Neural cell (in vitro differentiated cells): Measurements from ENCODE around the gene BRAF. TPM values are rescaled to one million over a fixed set of nuclear protein-coding genes. Genes with fewer than 3 reads are reported as not detected.

Experiments
- H2AFZ ChIP-seq: fragments of 200-600, 300-800 bp; sonication (generic), shearing (Covaris generic); 2 replicates; pipeline ENCODE4 v1.6.0; 2014; ENCODE audit warnings: low read depth, mild to moderate bottlenecking, antibody characterized with exemption, low read length, moderate library complexity
- H3F3A ChIP-seq: fragments of 200-600 bp; shearing (Covaris generic); 2 replicates; pipeline ENCODE4 v1.6.1; 2016; ENCODE audit warnings: mild to moderate bottlenecking, moderate library complexity, mixed read lengths, antibody characterized with exemption, low read length; ENCODE audit not compliant: insufficient read depth, poor library complexity, severe bottlenecking
- H3K27ac ChIP-seq: fragments of 200-600, 300-800 bp; sonication (generic), shearing (Covaris generic); 2 replicates; pipeline ENCODE4 v1.5.1; 2014; ENCODE audit warnings: mild to moderate bottlenecking, low read length, moderate library complexity
- H3K27me3 ChIP-seq: fragments of 300-800, 200-600 bp; sonication (generic), shearing (Covaris generic); 2 replicates; pipeline ENCODE4 v1.6.0; 2014; ENCODE audit warnings: mild to moderate bottlenecking, low read depth, low read length, moderate library complexity; ENCODE audit not compliant: insufficient read depth
- H3K36me3 ChIP-seq: fragments of 300-800, 200-600 bp; sonication (generic), shearing (Covaris generic); 2 replicates; pipeline ENCODE4 v1.5.1; 2014; ENCODE audit warnings: mild to moderate bottlenecking, antibody characterized with exemption, low read length, moderate library complexity; ENCODE audit not compliant: insufficient read depth
- H3K4me2 ChIP-seq: fragments of 300-800, 200-600 bp; sonication (generic), shearing (Covaris generic); 2 replicates; pipeline ENCODE4 v1.6.0; 2014; ENCODE audit warnings: mild to moderate bottlenecking, low read length
- H3K4me3 ChIP-seq: fragments of 300-800, 200-600 bp; sonication (generic), shearing (Covaris generic); 2 replicates; pipeline ENCODE4 v1.5.1; 2014; ENCODE audit warnings: mild to moderate bottlenecking, low read length, moderate library complexity
- H3K79me2 ChIP-seq: fragments of 200-600 bp; shearing (Covaris generic); replicated peaks from 2 replicates; pipeline ENCODE4 v1.6.0; 2014; ENCODE audit warnings: mild to moderate bottlenecking, low read length, moderate library complexity; ENCODE audit not compliant: insufficient read depth
- H3K9ac ChIP-seq: fragments of 300-800, 200-600 bp; sonication (generic), shearing (Covaris generic); 2 replicates; pipeline ENCODE4 v1.6.1; 2016; ENCODE audit warnings: mild to moderate bottlenecking, low read length, mixed read lengths
- H3K9me2 ChIP-seq: fragments of 200-600 bp; shearing (Covaris generic); 2 replicates; pipeline ENCODE4 v1.6.1; 2016; ENCODE audit warnings: mild to moderate bottlenecking, low read length, mixed read lengths; ENCODE audit not compliant: insufficient read depth
- H3K9me3 ChIP-seq: fragments of 200-600, 300-800 bp; sonication (generic), shearing (Covaris generic); 2 replicates; pipeline ENCODE4 v1.6.1; 2016; ENCODE audit warnings: mild to moderate bottlenecking, mixed run types, low read length, moderate library complexity, mixed read lengths
- H4K20me1 ChIP-seq: fragments of 200-600 bp; shearing (Covaris generic); 2 replicates; pipeline ENCODE4 v1.6.1; 2016; ENCODE audit warnings: mild to moderate bottlenecking, mixed run types; ENCODE audit not compliant: insufficient read depth
- CTCF ChIP-seq: fragments of 450-650 bp; IDR thresholded peaks from 2 replicates; pipeline ENCODE4 v1.5.1; 2014; ENCODE audit warnings: antibody characterized with exemption, mild to moderate bottlenecking, moderate library complexity; ENCODE audit not compliant: poor library complexity, severe bottlenecking
- EP300 ChIP-seq: fragments of 450-650 bp; conservative IDR thresholded peaks from 2 replicates; pipeline ENCODE4 v1.6.1; 2014; ENCODE audit warnings: antibody characterized with exemption, mild to moderate bottlenecking, moderate library complexity; ENCODE audit not compliant: poor library complexity, severe bottlenecking
- EZH2 ChIP-seq: fragments of 200-600, 300-800 bp; shearing (Covaris generic), sonication (generic); IDR thresholded peaks from 2 replicates; pipeline ENCODE4 v1.6.1; 2014; ENCODE audit warnings: antibody characterized with exemption, low read length, borderline replicate concordance, mild to moderate bottlenecking; ENCODE audit not compliant: insufficient read depth, poor library complexity, severe bottlenecking
- MXI1 ChIP-seq: fragments of 450-650 bp; conservative IDR thresholded peaks from 2 replicates; pipeline ENCODE4 v1.6.1; 2014; ENCODE audit warnings: antibody characterized with exemption, mild to moderate bottlenecking; ENCODE audit not compliant: poor library complexity, severe bottlenecking
- POLR2AphosphoS5 ChIP-seq: IDR thresholded peaks from 2 replicates; pipeline ENCODE4 v1.6.1; 2012
- RAD21 ChIP-seq: fragments of 450-650 bp; conservative IDR thresholded peaks from 2 replicates; pipeline ENCODE4 v1.6.1; 2014; ENCODE audit warnings: antibody characterized with exemption, mild to moderate bottlenecking, moderate library complexity
- REST ChIP-seq: IDR thresholded peaks from 2 replicates; pipeline ENCODE4 v1.6.1; 2012; ENCODE audit warnings: borderline replicate concordance
- SMC3 ChIP-seq: fragments of 450-650 bp; conservative IDR thresholded peaks from 2 replicates; pipeline ENCODE4 v1.6.1; 2014; ENCODE audit warnings: antibody characterized with exemption, mild to moderate bottlenecking, moderate library complexity; ENCODE audit not compliant: poor library complexity
- TAF1 ChIP-seq: IDR thresholded peaks from 2 replicates; pipeline ENCODE4 v1.6.1; 2012; ENCODE audit warnings: low read depth
- polyA plus RNA-seq: library from polyadenylated mRNA; depleted of rRNA; stranded (reverse); fragments of >200 nt; gene quantifications from 2 replicates; pipeline ENCODE4 v1.2.3, GENCODE V29; 2014

Gene BRAF
- polyA plus RNA-seq, 1 donor from 2014 or later, result 31.7 TPM

GRCh38 chr7:140902303-140902953, 22.3 kb downstream of the BRAF start:
- H3K27ac ChIP-seq, result no peak overlapping the region
- no peak overlapping the region for H3K9ac ChIP-seq
- no peaks in the 10 kb centered on the region for H4K20me1 ChIP-seq
- no peak overlapping the region for H3K4me3 ChIP-seq
- H3K36me3 ChIP-seq, result no peaks in the 10 kb centered on the region
- no peaks in the 10 kb centered on the region for H3K9me2 ChIP-seq
- TF ChIP-seq TAF1 (no peak), SMC3 (no peak), POLR2AphosphoS5 (no peak), EP300 (no peak), EZH2 (no peak), REST (no peak), MXI1 (no peak), RAD21 (no peak)
- peaks cover 56% of the 10 kb centered on the region for H3K79me2 ChIP-seq
- H3K9me3 ChIP-seq, result peaks cover 9% of the 10 kb centered on the region
- H3K27me3 ChIP-seq, result no peaks in the 10 kb centered on the region
- H2AFZ ChIP-seq, result no peak overlapping the region
- H3F3A ChIP-seq, result no peaks in the 10 kb centered on the region
- H3K4me2 ChIP-seq, result no peak overlapping the region

GRCh38 chr7:140901941-140902302, 22.8 kb downstream of the BRAF start:
- Histone ChIP-seq H3K79me2 (peaks cover 61% of the 10 kb centered on the region), H3K27me3 (no peaks in the 10 kb centered on the region), H3K36me3 (no peaks in the 10 kb centered on the region), H4K20me1 (no peaks in the 10 kb centered on the region), H3K4me2 (no peak overlapping the region), H3K4me3 (no peak overlapping the region), H2AFZ (no peak overlapping the region), H3K9me3 (peaks cover 9% of the 10 kb centered on the region), H3K9ac (no peak overlapping the region), H3K27ac (no peak overlapping the region), H3K9me2 (no peaks in the 10 kb centered on the region), H3F3A (no peaks in the 10 kb centered on the region)
- TF ChIP-seq POLR2AphosphoS5 (no peak), CTCF (no peak), EP300 (no peak), SMC3 (no peak), REST (no peak), EZH2 (no peak), MXI1 (no peak)
